ENCODE data around the gene IFITM2. TPM values are rescaled to one million over a fixed set of nuclear protein-coding genes. Genes with fewer than 3 reads are reported as not detected.

Gene IFITM2
- total RNA-seq, 1 donor from 2014 or later, result 607 TPM

- intact Hi-C loops (cut with DNase I), result loop anchor here (10.0 kb wide), 1 partner anchor 53 kb away; the partner anchor contains the start of gene IFITM2
Observed at GRCh38 chr11:358129-358800, 50.6 kb downstream of the IFITM2 start.

More at GRCh38 chr11:358129-358800, 50.6 kb downstream of the IFITM2 start:
- no peak overlapping the region for H3K27ac ChIP-seq
- no peak overlapping the region for H3K4me3 ChIP-seq
- no peaks in the 10 kb centered on the region for H3K9me3 ChIP-seq
- no peaks in the 10 kb centered on the region for H3K36me3 ChIP-seq
- H3K27me3 ChIP-seq (ENCODE audit: low read depth), result no peaks in the 10 kb centered on the region
- no peak for DNase-seq
- H3K4me1 ChIP-seq, result peaks cover 25% of the 10 kb centered on the region
- no peak for ATAC-seq
- no peak for TF ChIP-seq CTCF (IDR thresholded peaks at IDR 0.05)

Other genes with a start within 250 kb of the IFITM2 start
- gene SCGB1C1, start 114.7 kb upstream of the IFITM2 start, total RNA-seq, result not detected
- 54.2 TPM for gene BET1L, start 100.4 kb upstream of the IFITM2 start, total RNA-seq
- 103 TPM for gene RIC8A, start 100.1 kb upstream of the IFITM2 start, total RNA-seq
- gene SIRT3, start 71.5 kb upstream of the IFITM2 start, total RNA-seq, result 17.6 TPM
- 89.5 TPM for gene PSMD13, start 70.8 kb upstream of the IFITM2 start, total RNA-seq
- gene NLRP6, start 29.4 kb upstream of the IFITM2 start, total RNA-seq, result 1.3 TPM
- 163 TPM for gene PGGHG, start 18.7 kb upstream of the IFITM2 start, total RNA-seq
- not detected for gene IFITM5, start 8.3 kb upstream of the IFITM2 start, total RNA-seq
- gene IFITM1, start 6.2 kb downstream of the IFITM2 start, total RNA-seq, result 128 TPM
- gene IFITM3, start 13.0 kb downstream of the IFITM2 start, total RNA-seq, result 767 TPM
- gene B4GALNT4, start 61.7 kb downstream of the IFITM2 start, total RNA-seq, result 0.38 TPM
- 23.1 TPM for gene PKP3, start 86.4 kb downstream of the IFITM2 start, total RNA-seq
- 91.8 TPM for gene SIGIRR, start 107.2 kb downstream of the IFITM2 start, total RNA-seq
- 21.6 TPM for gene ANO9, start 134.2 kb downstream of the IFITM2 start, total RNA-seq
- gene PTDSS2, start 142.5 kb downstream of the IFITM2 start, total RNA-seq, result 32.9 TPM
- 237 TPM for gene RNH1, start 199.4 kb downstream of the IFITM2 start, total RNA-seq
- 36.3 TPM for gene HRAS, start 227.8 kb downstream of the IFITM2 start, total RNA-seq
- 7.6 TPM for gene LRRC56, start 229.7 kb downstream of the IFITM2 start, total RNA-seq

Measured in lower lobe of right lung (tissue), 2 donors.